Ramos (cell line): ENCODE measurements around the gene SPPL2A.
"Not testable (repeated sequence)": the region's sequence is repeated elsewhere in the genome, so short reads cannot be mapped to it uniquely, and the experiment has no call there.

Experiments used
- in situ Hi-C: fragments of 300-500 bp; cut with MboI; formaldehyde crosslinking; loops from one replicate; pipeline ENCODE4 v1.14.3; 2022; ENCODE audit warnings: low sequenced_read_pairs; ENCODE audit not compliant: unreplicated experiment

The SPPL2A gene

DNA sequence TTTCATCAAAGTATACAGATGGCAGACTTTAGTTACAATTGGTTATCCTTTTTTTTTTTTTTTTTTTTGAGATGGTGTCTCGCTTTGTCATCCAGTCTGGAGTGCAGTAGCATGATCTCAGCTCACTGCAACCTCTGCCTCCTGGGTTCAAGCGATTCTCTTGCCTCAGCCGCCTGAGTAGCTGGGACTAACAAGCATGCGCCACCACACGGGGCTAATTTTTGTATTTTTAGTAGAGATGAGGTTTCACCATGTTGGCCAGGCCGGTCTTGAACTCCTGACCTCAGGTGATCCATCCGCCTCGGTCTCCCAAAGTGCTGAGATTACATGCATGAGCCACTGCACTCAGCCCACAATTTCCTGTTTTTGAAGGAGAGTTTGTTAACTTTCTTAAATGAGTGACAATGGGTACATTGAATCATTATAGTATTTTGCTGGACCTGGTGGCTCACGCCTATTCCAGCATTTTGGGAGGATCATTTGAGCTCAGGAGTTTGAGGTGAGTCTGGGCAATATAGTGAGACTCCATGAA, 70.8 kb downstream of the SPPL2A start:
- in situ Hi-C loops = not testable (repeated sequence)

GRCh38 chr15:50687302-50687902, 78.1 kb downstream of the SPPL2A start:
- in situ Hi-C loops = loop anchor here (10.0 kb wide), 1 partner anchor 197 kb away; no protein-coding TSS in a partner anchor

DNA sequence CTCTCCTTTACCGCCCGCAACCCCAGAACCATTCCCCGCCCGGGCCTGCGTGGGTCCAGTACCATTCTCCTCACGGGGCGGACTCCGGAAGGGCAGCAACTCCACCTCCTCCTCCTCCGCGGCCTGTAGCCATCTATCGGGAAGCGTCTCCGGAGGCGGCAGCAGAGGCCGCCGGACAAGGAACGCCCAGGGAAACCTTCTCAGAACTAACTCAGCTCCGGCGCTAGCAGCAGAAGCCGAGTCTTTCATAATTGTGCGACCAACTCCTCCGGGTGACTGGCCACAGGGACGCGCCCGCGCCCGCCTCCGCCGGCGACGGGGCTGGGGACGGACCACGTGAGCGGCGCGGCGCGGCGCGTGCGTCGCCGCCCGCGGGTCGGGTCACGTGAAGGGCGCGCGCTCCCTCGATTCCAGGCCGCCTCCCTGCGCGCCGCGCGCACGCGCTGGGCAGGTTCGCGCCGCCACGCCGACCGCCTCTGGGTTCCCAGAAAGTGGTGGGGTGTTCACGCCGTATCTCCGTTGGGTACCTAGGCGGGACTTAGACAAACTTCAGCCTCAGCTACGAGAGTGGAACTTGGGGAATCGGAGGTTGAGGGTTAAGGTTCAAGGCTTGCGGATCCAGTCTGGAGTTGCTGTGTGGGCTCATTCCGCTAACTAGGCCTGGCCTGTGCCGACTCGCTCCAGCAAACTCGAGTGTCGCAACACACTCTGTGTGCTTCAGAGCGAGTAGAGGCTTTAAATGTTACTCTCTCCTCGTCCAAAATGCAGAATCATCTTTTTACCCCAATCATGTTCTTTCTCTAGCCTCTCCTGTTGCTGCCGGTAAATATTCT, 78.8 kb downstream of the SPPL2A start, which contains the start of gene TRPM7:
Gene TRPM7, minus strand, starts transcription at position 329 of the 833 bp plus-strand sequence. Its CDS starts 264 bp downstream, at position 65.
- in situ Hi-C loops = loop anchor here (10.0 kb wide), 1 partner anchor 198 kb away; no protein-coding TSS in a partner anchor

GRCh38 chr15:50685976-50686468, 79.5 kb downstream of the SPPL2A start:
- in situ Hi-C loops = loop anchor here (10.0 kb wide), 1 partner anchor 199 kb away; no protein-coding TSS in a partner anchor

DNA sequence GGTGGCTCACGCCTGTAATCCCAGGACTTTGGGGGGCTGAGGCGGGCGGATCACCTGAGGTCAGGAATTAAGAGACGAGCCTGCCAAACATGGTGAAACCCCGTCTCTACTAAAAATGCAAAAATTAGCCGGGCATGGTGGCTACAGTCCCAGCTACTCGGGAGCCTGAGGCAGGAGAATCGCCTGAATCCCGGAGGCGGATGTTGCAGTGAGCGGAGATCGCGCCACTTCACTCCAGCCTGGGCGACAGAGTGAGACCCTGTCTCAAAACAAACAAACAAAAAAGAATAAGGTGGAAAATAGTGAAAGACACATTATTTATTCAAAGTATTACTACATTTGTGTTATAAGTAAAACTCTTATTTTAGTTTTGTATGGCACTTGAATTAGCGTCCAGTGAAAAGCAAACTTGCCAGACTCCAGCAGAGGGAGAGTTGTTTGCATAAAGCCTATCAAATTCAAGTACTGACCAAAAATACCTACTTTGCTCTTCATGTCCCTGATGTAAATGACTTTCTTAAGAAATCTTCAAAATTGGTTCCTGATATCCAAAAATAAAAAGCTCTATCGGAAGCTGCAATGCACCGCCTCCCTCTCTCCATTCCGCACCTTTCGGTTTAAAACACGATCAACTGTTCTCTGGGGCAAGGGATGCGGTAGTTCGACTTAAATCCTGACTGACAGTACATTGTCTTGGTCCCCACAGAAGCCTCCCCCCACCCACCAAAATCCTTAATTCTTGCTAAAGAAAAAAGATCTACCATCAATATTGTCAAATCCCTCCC, 80.1 kb downstream of the SPPL2A start:
- in situ Hi-C loops = loop anchor here (10.0 kb wide), 1 partner anchor 199 kb away; no protein-coding TSS in a partner anchor

DNA sequence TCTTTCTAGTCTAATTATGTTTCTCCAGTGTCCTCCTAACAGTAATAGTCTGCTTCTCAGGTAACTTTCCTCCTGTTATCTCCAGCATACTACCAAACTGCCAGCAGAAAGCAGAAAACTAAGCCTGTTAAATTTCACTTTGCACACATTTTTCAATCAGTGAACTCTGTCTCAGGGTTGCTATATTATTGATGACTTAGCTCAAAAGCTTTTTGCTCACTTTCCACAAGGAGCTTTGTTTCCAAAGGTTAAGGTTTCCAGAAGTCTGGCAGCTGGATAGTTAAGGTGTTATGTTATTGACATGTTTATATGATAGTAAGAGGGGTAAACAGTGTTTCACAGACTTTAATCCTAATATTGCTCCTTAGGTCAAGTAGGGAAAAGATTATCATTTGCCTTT, 84.0 kb downstream of the SPPL2A start:
- in situ Hi-C loops = loop anchor here (10.0 kb wide), 1 partner anchor 203 kb away; no protein-coding TSS in a partner anchor

DNA sequence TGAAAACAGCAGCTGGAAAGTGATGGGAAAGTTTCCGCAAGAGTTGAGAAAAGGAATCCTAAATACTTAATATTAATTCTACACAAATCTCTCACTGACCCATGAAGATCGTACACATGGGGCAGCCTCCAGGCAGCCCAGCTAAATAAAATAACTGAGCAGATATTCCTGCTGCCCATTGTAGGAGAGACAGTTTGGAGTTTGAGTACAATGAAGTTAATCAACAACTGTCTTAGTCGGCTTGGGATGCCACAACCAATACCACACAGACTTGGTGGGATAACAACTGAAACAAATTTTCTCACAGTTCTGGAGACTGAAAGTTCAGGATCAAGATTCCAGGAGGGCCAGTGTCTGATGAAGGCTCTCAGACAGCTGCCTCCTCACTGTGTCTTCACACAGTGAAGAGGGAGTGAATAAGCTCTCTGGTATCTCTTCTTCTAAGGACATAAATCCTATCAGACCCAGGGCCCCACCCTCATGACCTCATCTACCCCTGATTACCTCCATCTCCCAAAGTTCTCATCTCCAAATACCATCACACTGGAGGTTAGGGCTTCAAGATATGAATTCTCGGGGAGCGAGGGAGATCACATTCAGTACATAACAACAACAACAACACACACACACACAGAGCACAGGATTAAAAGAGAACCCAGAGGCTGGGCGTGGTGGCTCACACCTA, 88.6 kb downstream of the SPPL2A start:
- in situ Hi-C loops = no loop called here

DNA sequence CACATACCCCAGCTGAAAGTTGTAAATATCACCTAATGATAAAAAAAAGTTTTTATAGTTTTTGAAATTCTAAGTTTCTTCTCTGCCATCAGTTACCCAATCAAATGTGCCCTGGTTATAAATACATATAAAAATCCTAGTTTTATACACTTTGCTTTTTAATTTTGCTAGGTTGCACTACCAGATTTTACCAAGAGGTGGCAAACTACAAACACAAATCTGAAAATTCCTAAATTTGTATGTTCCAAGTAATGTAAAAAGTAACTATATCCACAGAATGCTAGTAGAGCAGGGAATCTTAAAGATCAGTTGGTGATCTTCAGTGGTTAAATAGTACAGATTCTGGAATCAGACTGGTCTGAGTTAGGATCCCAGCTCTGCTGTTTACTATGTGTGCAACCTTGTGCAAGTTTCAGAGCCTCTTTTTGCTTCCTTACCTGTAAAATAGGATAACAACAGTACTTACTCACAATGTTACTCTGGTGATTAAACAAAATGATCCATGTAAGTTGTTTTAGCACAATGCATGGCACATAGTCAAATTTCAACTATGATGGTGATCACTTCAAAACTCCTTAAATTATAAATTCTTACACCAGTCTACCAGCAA, 89.9 kb downstream of the SPPL2A start:
- in situ Hi-C loops = no loop called here

DNA sequence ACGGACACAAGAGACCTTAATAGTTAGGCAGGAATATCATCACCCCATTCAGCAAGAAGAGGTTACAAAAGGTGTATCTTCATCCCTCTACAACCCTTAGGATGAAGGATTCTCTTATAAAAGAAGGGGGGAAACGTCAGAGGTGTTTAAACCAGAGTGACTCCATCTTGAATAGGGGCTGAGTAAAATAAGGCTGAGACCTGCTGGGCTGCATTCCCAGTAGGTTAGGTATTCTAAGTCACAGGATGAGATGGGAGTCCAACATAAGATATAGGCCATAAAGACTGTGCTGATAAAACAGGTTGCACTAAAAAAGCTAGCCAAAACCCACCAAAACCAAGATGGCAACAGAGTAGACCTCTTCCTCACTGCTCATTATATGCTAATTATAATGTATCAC, 95.4 kb downstream of the SPPL2A start:
- in situ Hi-C loops = no loop called here

DNA sequence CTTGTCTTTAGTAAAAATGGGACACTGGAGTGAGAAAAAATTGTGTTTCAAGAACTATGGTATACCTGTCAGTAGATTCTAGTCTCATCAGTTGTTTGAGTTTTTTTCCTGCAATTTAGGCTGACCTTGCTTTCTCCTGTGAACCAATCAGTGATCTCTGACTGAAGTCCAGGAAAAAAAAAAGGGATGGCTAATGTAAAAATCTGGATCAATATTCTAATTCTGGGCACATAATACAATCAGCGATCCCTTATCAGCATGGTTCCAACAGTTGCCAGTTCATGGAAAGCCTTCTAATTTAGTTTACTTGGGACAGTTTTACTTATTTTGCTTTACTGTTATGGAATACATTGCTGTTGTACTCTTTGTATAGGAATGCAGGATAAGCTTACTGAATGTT, 95.9 kb downstream of the SPPL2A start:
- in situ Hi-C loops = no loop called here

DNA sequence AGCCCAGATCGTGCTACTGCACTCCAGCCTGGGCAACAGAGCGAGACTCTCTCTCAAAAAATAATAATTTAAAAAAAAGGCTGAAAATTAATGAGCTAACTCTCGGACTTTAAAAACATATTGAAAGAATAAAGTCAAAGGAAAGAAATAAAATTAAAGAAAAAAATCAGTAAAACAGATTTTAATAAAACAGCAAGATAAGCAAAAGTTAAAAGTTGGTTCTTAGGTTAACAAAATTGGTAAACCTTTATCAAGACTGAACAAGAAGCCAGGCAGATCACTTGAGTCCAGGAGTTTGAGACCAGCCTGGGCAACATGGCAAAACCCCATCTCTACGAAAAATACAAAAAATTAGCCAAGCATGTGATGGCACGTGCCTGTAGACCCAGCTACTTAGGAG, 99.6 kb downstream of the SPPL2A start:
- in situ Hi-C loops = no loop called here

DNA sequence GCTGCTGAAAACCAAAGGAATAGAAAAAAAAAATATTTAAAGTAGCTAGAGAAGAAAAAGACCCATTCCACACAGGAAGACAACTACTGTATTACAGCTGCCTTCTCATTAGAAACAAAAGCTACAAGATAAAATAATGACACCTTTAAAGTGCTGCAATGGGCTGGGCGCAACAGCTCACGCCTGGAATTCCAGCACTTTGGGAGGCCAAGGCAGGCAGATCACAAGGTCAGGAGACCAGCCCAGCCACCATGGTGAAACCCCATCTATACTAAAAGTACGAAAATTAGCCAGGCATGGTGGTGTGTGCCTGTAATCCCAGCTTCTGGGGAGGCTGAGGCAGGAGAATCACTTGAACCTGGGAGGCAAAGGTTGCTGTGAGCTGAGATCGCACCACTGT, 110.0 kb downstream of the SPPL2A start:
- in situ Hi-C loops = no loop called here

- in situ Hi-C loops = no loop called here
Observed at GRCh38 chr15:50653156-50653743, 112.3 kb downstream of the SPPL2A start.

GRCh38 chr15:50652671-50653070, 112.8 kb downstream of the SPPL2A start:
- in situ Hi-C loops = no loop called here
